ENCODE data around the gene LDLRAD4. TPM values are rescaled to one million over a fixed set of nuclear protein-coding genes. Genes with fewer than 3 reads are reported as not detected.

LDLRAD4 gene
- total RNA-seq, 1 experiment from 2014 or later, result not detected

DNA sequence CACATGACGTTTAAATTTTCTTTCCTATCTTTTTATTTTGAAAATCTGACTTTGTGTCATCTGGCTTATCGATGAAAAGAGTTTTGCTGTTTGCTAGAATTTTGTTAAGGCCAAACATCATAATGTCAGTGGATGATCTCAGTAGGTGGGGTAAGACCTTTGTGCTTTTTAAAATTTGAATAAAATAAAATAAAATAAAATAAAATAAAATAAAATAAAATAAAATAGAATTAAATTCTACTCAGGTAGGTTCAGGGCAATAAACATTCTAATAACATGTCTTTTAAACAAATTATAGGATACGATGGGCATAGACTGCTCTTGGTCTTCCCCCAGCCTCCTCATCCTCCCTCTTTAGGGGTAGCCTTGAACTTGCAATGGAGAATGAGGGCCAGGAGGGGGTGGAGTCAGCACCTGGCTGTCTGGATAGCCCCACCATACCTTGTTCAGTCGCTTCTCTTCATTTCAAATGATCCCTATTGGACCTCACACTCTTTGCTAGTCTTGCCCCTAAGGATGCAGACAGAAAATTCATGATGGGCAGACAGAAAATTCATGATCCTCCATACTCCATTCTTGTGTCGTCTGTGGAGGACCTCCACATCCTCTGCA is 8.1 kb downstream of the LDLRAD4 start:
- no peak overlapping the region for H3K4me2 ChIP-seq (ENCODE audit: low read length)
- H3K36me3 ChIP-seq (ENCODE audit: low read depth, low read length), result no peaks in the 10 kb centered on the region
- no peaks in the 10 kb centered on the region for H3K4me1 ChIP-seq (ENCODE audit: insufficient read depth, low read length)
- H2AFZ ChIP-seq (ENCODE audit: low read length), result no peak overlapping the region
- intact Hi-C loops (cut with micrococcal nuclease), result loop anchor here (10.0 kb wide), 1 partner anchor 408 kb away; no protein-coding TSS in a partner anchor
- peaks cover 79% of the 10 kb centered on the region for H3K27me3 ChIP-seq (ENCODE audit: low read length)
- BruUV-seq (replicated peaks), result no TSS peak
- no peaks in the 10 kb centered on the region for H3K9me2 ChIP-seq (replicated peaks; ENCODE audit: low read length)
- POLR2A ChIA-PET (ENCODE audit: unreplicated experiment), result no interaction called here
- TF ChIP-seq EZH2 (IDR thresholded peaks at IDR 0.05; ENCODE audit: low read length, unreplicated experiment) (no peak), EZH2phosphoT487 (IDR thresholded peaks at IDR 0.05; ENCODE audit: borderline replicate concordance, low read length) (no peak)
- TF ChIP-seq, protein P1, sequence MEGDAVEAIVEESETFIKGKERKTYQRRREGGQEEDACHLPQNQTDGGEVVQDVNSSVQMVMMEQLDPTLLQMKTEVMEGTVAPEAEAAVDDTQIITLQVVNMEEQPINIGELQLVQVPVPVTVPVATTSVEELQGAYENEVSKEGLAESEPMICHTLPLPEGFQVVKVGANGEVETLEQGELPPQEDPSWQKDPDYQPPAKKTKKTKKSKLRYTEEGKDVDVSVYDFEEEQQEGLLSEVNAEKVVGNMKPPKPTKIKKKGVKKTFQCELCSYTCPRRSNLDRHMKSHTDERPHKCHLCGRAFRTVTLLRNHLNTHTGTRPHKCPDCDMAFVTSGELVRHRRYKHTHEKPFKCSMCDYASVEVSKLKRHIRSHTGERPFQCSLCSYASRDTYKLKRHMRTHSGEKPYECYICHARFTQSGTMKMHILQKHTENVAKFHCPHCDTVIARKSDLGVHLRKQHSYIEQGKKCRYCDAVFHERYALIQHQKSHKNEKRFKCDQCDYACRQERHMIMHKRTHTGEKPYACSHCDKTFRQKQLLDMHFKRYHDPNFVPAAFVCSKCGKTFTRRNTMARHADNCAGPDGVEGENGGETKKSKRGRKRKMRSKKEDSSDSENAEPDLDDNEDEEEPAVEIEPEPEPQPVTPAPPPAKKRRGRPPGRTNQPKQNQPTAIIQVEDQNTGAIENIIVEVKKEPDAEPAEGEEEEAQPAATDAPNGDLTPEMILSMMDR (conservative IDR thresholded peaks at IDR 0.05; ENCODE audit: low read depth, low read length), result no peak
- H4K20me1 ChIP-seq (ENCODE audit: low read length), result no peaks in the 10 kb centered on the region
- no peak for DNase-seq
- H3K79me2 ChIP-seq (ENCODE audit: low read length), result no peaks in the 10 kb centered on the region
- H3K9me3 ChIP-seq (ENCODE audit: low read length), result no peaks in the 10 kb centered on the region
- H3K27ac ChIP-seq (ENCODE audit: low read length), result no peak overlapping the region
- no peak overlapping the region for H3K9ac ChIP-seq (ENCODE audit: low read length)
- no peak overlapping the region for H3K4me3 ChIP-seq (ENCODE audit: low read length)
- ATAC-seq, result no peak
- CTCF ChIA-PET, result no interaction called here
- H3F3A ChIP-seq (ENCODE audit: low read length, unreplicated experiment), result no peaks in the 10 kb centered on the region

GRCh38 chr18:13227910-13228309 is 9.3 kb downstream of the LDLRAD4 start:
- CTCF ChIA-PET, result no interaction called here
- intact Hi-C loops (cut with micrococcal nuclease), result loop anchor here (10.0 kb wide), 1 partner anchor 407 kb away; no protein-coding TSS in a partner anchor
- Histone ChIP-seq H4K20me1 (ENCODE audit: low read length) (no peaks in the 10 kb centered on the region), H3F3A (ENCODE audit: low read length, unreplicated experiment) (no peaks in the 10 kb centered on the region), H3K9me3 (ENCODE audit: low read length) (no peaks in the 10 kb centered on the region), H3K4me3 (ENCODE audit: low read length) (no peak overlapping the region), H3K27ac (ENCODE audit: low read length) (no peak overlapping the region), H2AFZ (ENCODE audit: low read length) (no peak overlapping the region), H3K9me2 (replicated peaks; ENCODE audit: low read length) (no peaks in the 10 kb centered on the region), H3K79me2 (ENCODE audit: low read length) (no peaks in the 10 kb centered on the region), H3K9ac (ENCODE audit: low read length) (no peak overlapping the region), H3K27me3 (ENCODE audit: low read length) (peaks cover 79% of the 10 kb centered on the region), H3K36me3 (ENCODE audit: low read depth, low read length) (no peaks in the 10 kb centered on the region), H3K4me1 (ENCODE audit: insufficient read depth, low read length) (no peaks in the 10 kb centered on the region), H3K4me2 (ENCODE audit: low read length) (no peak overlapping the region)
- POLR2A ChIA-PET (ENCODE audit: unreplicated experiment), result no interaction called here
- BruUV-seq (replicated peaks), result no TSS peak
- ATAC-seq (no peak), DNase-seq (no peak)
- TF ChIP-seq EZH2 (IDR thresholded peaks at IDR 0.05; ENCODE audit: low read length, unreplicated experiment) (no peak), EZH2phosphoT487 (IDR thresholded peaks at IDR 0.05; ENCODE audit: borderline replicate concordance, low read length) (no peak)
- TF ChIP-seq, protein P1 (conservative IDR thresholded peaks at IDR 0.05; ENCODE audit: low read depth, low read length), result no peak

GRCh38 chr18:13229001-13229671 is 10.6 kb downstream of the LDLRAD4 start:
- Histone ChIP-seq H2AFZ (ENCODE audit: low read length) (no peak overlapping the region), H3F3A (ENCODE audit: low read length, unreplicated experiment) (no peaks in the 10 kb centered on the region), H3K79me2 (ENCODE audit: low read length) (no peaks in the 10 kb centered on the region), H4K20me1 (ENCODE audit: low read length) (no peaks in the 10 kb centered on the region), H3K4me2 (ENCODE audit: low read length) (no peak overlapping the region), H3K27me3 (ENCODE audit: low read length) (peaks cover 77% of the 10 kb centered on the region), H3K9me2 (replicated peaks; ENCODE audit: low read length) (no peaks in the 10 kb centered on the region), H3K36me3 (ENCODE audit: low read depth, low read length) (no peaks in the 10 kb centered on the region), H3K4me1 (ENCODE audit: insufficient read depth, low read length) (no peaks in the 10 kb centered on the region), H3K9me3 (ENCODE audit: low read length) (no peaks in the 10 kb centered on the region), H3K27ac (ENCODE audit: low read length) (no peak overlapping the region), H3K9ac (ENCODE audit: low read length) (no peak overlapping the region), H3K4me3 (ENCODE audit: low read length) (no peak overlapping the region)
- TF ChIP-seq EZH2 (IDR thresholded peaks at IDR 0.05; ENCODE audit: low read length, unreplicated experiment) (no peak), EZH2phosphoT487 (IDR thresholded peaks at IDR 0.05; ENCODE audit: borderline replicate concordance, low read length) (no peak)
- TF ChIP-seq, protein P1 (conservative IDR thresholded peaks at IDR 0.05; ENCODE audit: low read depth, low read length), result no peak
- intact Hi-C loops (cut with micrococcal nuclease), result loop anchor here (10.0 kb wide), 1 partner anchor 406 kb away; no protein-coding TSS in a partner anchor
- CTCF ChIA-PET, result no interaction called here
- ATAC-seq, result no peak
- BruUV-seq (replicated peaks), result no TSS peak
- POLR2A ChIA-PET (ENCODE audit: unreplicated experiment), result no interaction called here
- no peak for DNase-seq
